ENCODE results near the gene BANF1. TPM values are rescaled to one million over a fixed set of nuclear protein-coding genes. Genes with fewer than 3 reads are reported as not detected.

BANF1 gene
- total RNA-seq, 2 donors from 2014 or later = 190 to 376 TPM

GRCh38 chr11:65972116-65972515, 30.2 kb upstream of the BANF1 start:
- Mint-ChIP-seq H3K4me1 (ENCODE audit: low read depth in 2 of 2) (peaks cover 31 to 34% of the 10 kb centered on the region in 2 donors), H3K4me3 (no peak overlapping the region), H3K36me3 (peaks cover 26% of the 10 kb centered on the region), H3K9me3 (no peaks in the 10 kb centered on the region), H3K27me3 (no peaks in the 10 kb centered on the region), H3K27ac (no peak overlapping the region)
- DNase-seq (ENCODE audit: low spot score) (no peak), ATAC-seq (no peak)

GRCh38 chr11:65973439-65974110, 28.7 kb upstream of the BANF1 start:
- H3K9me3 Mint-ChIP-seq = no peaks in the 10 kb centered on the region
- no peaks in the 10 kb centered on the region for H3K27me3 Mint-ChIP-seq
- no peak for DNase-seq (ENCODE audit: low spot score)
- H3K36me3 Mint-ChIP-seq = peaks cover 18% of the 10 kb centered on the region
- no peak overlapping the region for H3K27ac Mint-ChIP-seq
- ATAC-seq = no peak
- no peak overlapping the region for H3K4me3 Mint-ChIP-seq
- H3K4me1 Mint-ChIP-seq (ENCODE audit: low read depth in 2 of 2) = peaks cover 25 to 33% of the 10 kb centered on the region in 2 donors

GRCh38 chr11:65975771-65976170, 26.5 kb upstream of the BANF1 start:
- Mint-ChIP-seq H3K36me3 (peaks cover 8% of the 10 kb centered on the region), H3K27me3 (no peaks in the 10 kb centered on the region), H3K9me3 (no peaks in the 10 kb centered on the region), H3K27ac (peak overlapping the region in 1 of 2 donors; percentile 67), H3K4me3 (no peak overlapping the region), H3K4me1 (ENCODE audit: low read depth in 2 of 2) (peaks cover 18 to 22% of the 10 kb centered on the region in 2 donors)
- ATAC-seq (no peak), DNase-seq (ENCODE audit: low spot score) (no peak)

GRCh38 chr11:65976216-65977176, 25.8 kb upstream of the BANF1 start:
- Mint-ChIP-seq H3K36me3 (peaks cover 8% of the 10 kb centered on the region), H3K4me3 (no peak overlapping the region), H3K4me1 (ENCODE audit: low read depth in 2 of 2) (peaks cover 18 to 22% of the 10 kb centered on the region in 2 donors), H3K27ac (peak overlapping the region in 1 of 2 donors; percentile 67), H3K9me3 (no peaks in the 10 kb centered on the region), H3K27me3 (no peaks in the 10 kb centered on the region)
- DNase-seq (ENCODE audit: low spot score) (no peak), ATAC-seq (no peak)

- no peak overlapping the region for H3K4me3 Mint-ChIP-seq
- no peaks in the 10 kb centered on the region for H3K9me3 Mint-ChIP-seq
- peaks cover 7% of the 10 kb centered on the region for H3K36me3 Mint-ChIP-seq
- ATAC-seq (no peak), DNase-seq (ENCODE audit: low spot score) (no peak)
- no peaks in the 10 kb centered on the region for H3K27me3 Mint-ChIP-seq
- H3K27ac Mint-ChIP-seq = no peak overlapping the region
- peaks cover 18 to 22% of the 10 kb centered on the region in 2 donors for H3K4me1 Mint-ChIP-seq (ENCODE audit: low read depth in 2 of 2)
Measured at GRCh38 chr11:65977621-65978390, 24.5 kb upstream of the BANF1 start.

- H3K4me3 Mint-ChIP-seq = no peak overlapping the region
- no peaks in the 10 kb centered on the region for H3K36me3 Mint-ChIP-seq
- peaks cover 12 to 15% of the 10 kb centered on the region in 2 donors for H3K4me1 Mint-ChIP-seq (ENCODE audit: low read depth in 2 of 2)
- ATAC-seq (no peak), DNase-seq (ENCODE audit: low spot score) (no peak)
- no peaks in the 10 kb centered on the region for H3K9me3 Mint-ChIP-seq
- no peak overlapping the region for H3K27ac Mint-ChIP-seq
- no peaks in the 10 kb centered on the region for H3K27me3 Mint-ChIP-seq
Measured at GRCh38 chr11:65978391-65979238, 23.7 kb upstream of the BANF1 start.

- Mint-ChIP-seq H3K4me3 (no peak overlapping the region), H3K9me3 (no peaks in the 10 kb centered on the region), H3K27ac (no peak overlapping the region), H3K4me1 (ENCODE audit: low read depth in 2 of 2) (peaks cover 12 to 15% of the 10 kb centered on the region in 2 donors), H3K36me3 (no peaks in the 10 kb centered on the region), H3K27me3 (no peaks in the 10 kb centered on the region)
- ATAC-seq (no peak), DNase-seq (ENCODE audit: low spot score) (no peak)
Measured at GRCh38 chr11:65979261-65979759, 23.0 kb upstream of the BANF1 start.

- H3K9me3 Mint-ChIP-seq = no peaks in the 10 kb centered on the region
Measured at GRCh38 chr11:65981101-65981740, 21.1 kb upstream of the BANF1 start.

GRCh38 chr11:65981972-65982823, 20.1 kb upstream of the BANF1 start:
- no peak overlapping the region for H3K27ac Mint-ChIP-seq
- no peak overlapping the region for H3K4me3 Mint-ChIP-seq
- H3K4me1 Mint-ChIP-seq (ENCODE audit: low read depth in 2 of 2) = no peaks in the 10 kb centered on the region
- no peaks in the 10 kb centered on the region for H3K36me3 Mint-ChIP-seq
- H3K27me3 Mint-ChIP-seq = no peaks in the 10 kb centered on the region
- peak in 1 of 2 donors; percentile 34 for ATAC-seq
- no peaks in the 10 kb centered on the region for H3K9me3 Mint-ChIP-seq
- no peak for DNase-seq (ENCODE audit: low spot score)

More at GRCh38 chr11:65981101-65981740, 21.1 kb upstream of the BANF1 start:
- no peak overlapping the region for H3K27ac Mint-ChIP-seq
- no peaks in the 10 kb centered on the region for H3K27me3 Mint-ChIP-seq
- peaks cover 5 to 7% of the 10 kb centered on the region in 2 donors for H3K4me1 Mint-ChIP-seq (ENCODE audit: low read depth in 2 of 2)
- H3K4me3 Mint-ChIP-seq = no peak overlapping the region
- no peak for ATAC-seq
- no peaks in the 10 kb centered on the region for H3K36me3 Mint-ChIP-seq
- no peak for DNase-seq (ENCODE audit: low spot score)

- H3K27ac Mint-ChIP-seq = no peak overlapping the region
- H3K27me3 Mint-ChIP-seq = no peaks in the 10 kb centered on the region
- ATAC-seq = no peak
- H3K9me3 Mint-ChIP-seq = no peaks in the 10 kb centered on the region
- no peak for DNase-seq (ENCODE audit: low spot score)
- H3K4me3 Mint-ChIP-seq = no peak overlapping the region
- no peaks in the 10 kb centered on the region for H3K36me3 Mint-ChIP-seq
- no peaks in the 10 kb centered on the region for H3K4me1 Mint-ChIP-seq (ENCODE audit: low read depth in 2 of 2)
Measured at GRCh38 chr11:65982824-65983588, 19.3 kb upstream of the BANF1 start.

GRCh38 chr11:65983589-65983987, 18.7 kb upstream of the BANF1 start:
- H3K36me3 Mint-ChIP-seq = no peaks in the 10 kb centered on the region
- DNase-seq (ENCODE audit: low spot score) (no peak), ATAC-seq (no peak)
- no peak overlapping the region for H3K4me3 Mint-ChIP-seq
- no peaks in the 10 kb centered on the region for H3K4me1 Mint-ChIP-seq (ENCODE audit: low read depth in 2 of 2)
- no peaks in the 10 kb centered on the region for H3K27me3 Mint-ChIP-seq
- H3K9me3 Mint-ChIP-seq = no peaks in the 10 kb centered on the region
- no peak overlapping the region for H3K27ac Mint-ChIP-seq
